Activated CD4-positive, alpha-beta T cell treated with anti-CD3 and anti-CD28 coated beads, Interleukin-2, amount 50 U/mL, for 4 hours (primary cell): ENCODE data around the gene EFEMP2.
"Not testable (repeated sequence)": the region's sequence is repeated elsewhere in the genome, so short reads cannot be mapped to it uniquely, and the experiment has no call there.

Experiments used
- DNase-seq, 2 experiments: peaks; one replicate each; pipeline ENCODE4 v3.0.0-alpha.2; 2020

The EFEMP2 gene

GRCh38 chr11:65900125-65900898 lies 27.7 kb upstream of the EFEMP2 start, which contains the start of gene FOSL1:
Gene FOSL1 (minus strand): TSS chr11:65900388. CDS start chr11:65900339, 49 bp downstream.
- peak; percentile 92 to 97 for DNase-seq

- peak; percentile 60 to 73 for DNase-seq
These were observed 26.9 kb upstream of the EFEMP2 start for GRCh38 chr11:65899356-65900124.

GRCh38 chr11:65898656-65899355 lies 26.2 kb upstream of the EFEMP2 start:
- no peak for DNase-seq

- DNase-seq: no peak
These were observed 24.4 kb upstream of the EFEMP2 start for GRCh38 chr11:65897020-65897471.

- DNase-seq: no peak
These were observed 23.7 kb upstream of the EFEMP2 start for GRCh38 chr11:65896034-65896999.

- no peak for DNase-seq
These were observed 22.9 kb upstream of the EFEMP2 start for GRCh38 chr11:65895482-65895981.

GRCh38 chr11:65894034-65894591 lies 21.5 kb upstream of the EFEMP2 start:
- DNase-seq: no peak

- no peak for DNase-seq
These were observed 20.2 kb upstream of the EFEMP2 start for GRCh38 chr11:65892661-65893317.

GRCh38 chr11:65892137-65892540 lies 19.5 kb upstream of the EFEMP2 start:
- not testable (repeated sequence) for DNase-seq

GRCh38 chr11:65891219-65892136 lies 18.9 kb upstream of the EFEMP2 start:
- peak in 1 of 2 experiments; percentile 43 for DNase-seq

- DNase-seq: peak; percentile 97 to 98
These were observed 18.0 kb upstream of the EFEMP2 start, which contains the start of gene CCDC85B for GRCh38 chr11:65890324-65891218. Gene CCDC85B (plus strand): TSS chr11:65890673. CDS start chr11:65890784, 111 bp downstream.

GRCh38 chr11:65888163-65888814 lies 15.7 kb upstream of the EFEMP2 start, which contains the start of gene FIBP:
Gene FIBP (minus strand): TSS chr11:65888471. CDS start chr11:65888418, 53 bp downstream.
- DNase-seq: peak; percentile 94

GRCh38 chr11:65887723-65888162 lies 15.1 kb upstream of the EFEMP2 start:
- peak in 1 of 2 experiments; percentile 20 for DNase-seq

GRCh38 chr11:65886826-65887722 lies 14.5 kb upstream of the EFEMP2 start:
- DNase-seq: no peak

- no peak for DNase-seq
These were observed 13.4 kb upstream of the EFEMP2 start for GRCh38 chr11:65885808-65886536.

- no peak for DNase-seq
These were observed 12.6 kb upstream of the EFEMP2 start for GRCh38 chr11:65885231-65885630.
